OCI-LY7 (cell line): ENCODE data around the gene METTL22. TPM values are rescaled to one million over a fixed set of nuclear protein-coding genes. Genes with fewer than 3 reads are reported as not detected.

Experiments used
- BruUV-seq: library from RNA; stranded (reverse); fragments of 400-500 nt; replicated peaks from 2 replicates; lab custom pipeline; 2021; lab: Mats Ljungman, UMichigan
- CTCF ChIA-PET: fragments of 300-600 bp; sonication (Branson Sonifier 250); formaldehyde crosslinking; loops from one replicate; lab custom pipeline; 2022; ENCODE audit warnings: antibody characterized with exemption; ENCODE audit not compliant: unreplicated experiment; lab: Charles Lee
- POLR2A ChIA-PET: fragments of 300-600 bp; sonication (Branson Sonifier 250); formaldehyde crosslinking; loops from one replicate; lab custom pipeline; 2022; ENCODE audit warnings: antibody characterized with exemption; lab: Charles Lee
- DNase-seq: peaks from one replicate; pipeline ENCODE4 v3.0.0-alpha.2; 2015; ENCODE audit warnings: low spot score
- H2AFZ ChIP-seq: fragments of 200-600 bp; sonication (generic), shearing (Covaris generic); 2 replicates; pipeline ENCODE4 v1.6.1; 2014; ENCODE audit warnings: mild to moderate bottlenecking, antibody characterized with exemption, low read length, moderate library complexity
- H3K27ac ChIP-seq: fragments of 200-600 bp; sonication (generic); 2 replicates; pipeline ENCODE4 v1.5.1; 2014; ENCODE audit warnings: mixed run types, low read depth, mild to moderate bottlenecking, moderate library complexity, low read length, inconsistent platforms; ENCODE audit not compliant: poor library complexity, severe bottlenecking
- H3K36me3 ChIP-seq: fragments of 200-600 bp; sonication (generic); 2 replicates; pipeline ENCODE4 v1.6.1; 2014; ENCODE audit warnings: mild to moderate bottlenecking, antibody characterized with exemption, low read length, moderate library complexity, mixed read lengths; ENCODE audit not compliant: insufficient read depth
- H3K4me1 ChIP-seq: fragments of 200-600 bp; sonication (generic); 2 replicates; pipeline ENCODE4 v1.5.1; 2014; ENCODE audit warnings: mild to moderate bottlenecking, low read length; ENCODE audit not compliant: insufficient read depth, poor library complexity, severe bottlenecking
- H3K4me2 ChIP-seq: fragments of 200-600 bp; sonication (generic); 2 replicates; pipeline ENCODE4 v1.6.1; 2014; ENCODE audit warnings: mild to moderate bottlenecking, low read length
- H3K4me3 ChIP-seq: fragments of 200-600 bp; sonication (generic); 2 replicates; pipeline ENCODE4 v1.5.1; 2014; ENCODE audit warnings: mild to moderate bottlenecking, low read depth, low read length; ENCODE audit not compliant: poor library complexity, severe bottlenecking
- H3K79me2 ChIP-seq: fragments of 200-600 bp; sonication (generic); 2 replicates; pipeline ENCODE4 v1.6.1; 2016; ENCODE audit warnings: low read depth, mild to moderate bottlenecking, low read length, moderate library complexity, mixed read lengths; ENCODE audit not compliant: insufficient read depth
- H3K9me2 ChIP-seq: fragments of 200-600 bp; sonication (generic); 2 replicates; pipeline ENCODE4 v1.6.1; 2016; ENCODE audit warnings: mild to moderate bottlenecking, low read length, mixed read lengths; ENCODE audit not compliant: insufficient read depth
- H3K9me3 ChIP-seq: fragments of 200-600 bp; sonication (generic); 2 replicates; pipeline ENCODE4 v1.6.1; 2014; ENCODE audit warnings: mild to moderate bottlenecking, mixed run types, low read length, mixed read lengths
- H4K20me1 ChIP-seq: fragments of 200-600 bp; sonication (generic); 2 replicates; pipeline ENCODE4 v1.6.1; 2014; ENCODE audit warnings: mild to moderate bottlenecking, antibody characterized with exemption, low read length, moderate library complexity, mixed read lengths; ENCODE audit not compliant: insufficient read depth
- EZH2phosphoT487 ChIP-seq: fragments of 200-600 bp; sonication (generic); IDR thresholded peaks from 2 replicates; pipeline ENCODE4 v1.6.1; 2018; ENCODE audit warnings: low read depth, borderline replicate concordance, mild to moderate bottlenecking, mixed run types, antibody characterized with exemption, low read length, moderate library complexity, mixed read lengths
- intact Hi-C: fragments of 100-400 bp; cut with micrococcal nuclease; formaldehyde crosslinking; loops from one replicate; pipeline ENCODE4 v1.10.0; 2022; ENCODE audit not compliant: unreplicated experiment
- total RNA-seq, 2 experiments: library from RNA; depleted of rRNA in 1 of 2; stranded (reverse); fragments of >200 nt in 1 of 2; shearing (Covaris generic) in 1 of 2; gene quantifications; 2 replicates each; pipeline ENCODE4 v1.2.3, GENCODE V29; 2014 to 2022
- TF ChIP-seq, protein P1 (sequence below): fragments of 200-600 bp; sonication (generic); conservative IDR thresholded peaks from 2 replicates; pipeline ENCODE4 v1.5.1; 2014; ENCODE audit warnings: mild to moderate bottlenecking, antibody characterized with exemption, low read length, moderate library complexity, mixed read lengths

METTL22 gene
- total RNA-seq, 2 experiments from 2014 or later = 22.4 to 55.0 TPM

DNA sequence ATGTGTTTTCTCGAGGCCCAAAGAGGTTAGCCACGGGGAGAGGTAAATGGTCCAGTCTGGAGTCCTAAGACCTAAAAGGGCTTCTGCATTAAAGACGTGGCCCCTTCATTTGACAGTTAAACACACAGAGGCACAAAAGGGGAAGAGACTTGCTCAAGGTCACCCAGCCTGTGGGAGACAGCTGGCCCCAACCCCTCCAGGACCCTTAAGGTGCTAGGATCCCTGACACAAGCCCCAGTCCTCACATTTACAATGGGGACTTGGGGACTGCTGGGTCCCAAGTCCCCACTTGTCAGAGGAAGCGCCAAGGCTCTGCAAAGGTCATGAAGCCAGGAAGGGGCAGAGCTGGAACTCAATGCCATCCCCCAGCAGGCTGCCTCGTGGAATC is 54.7 kb downstream of the METTL22 start:
- Histone ChIP-seq H3K4me3 (no peak overlapping the region), H3K4me1 (peaks cover 8% of the 10 kb centered on the region), H2AFZ (no peak overlapping the region), H3K79me2 (no peaks in the 10 kb centered on the region), H3K9me2 (no peaks in the 10 kb centered on the region), H3K4me2 (no peak overlapping the region), H3K9me3 (no peaks in the 10 kb centered on the region), H3K27ac (no peak overlapping the region), H3K36me3 (no peaks in the 10 kb centered on the region), H4K20me1 (no peaks in the 10 kb centered on the region)
- CTCF ChIA-PET = no interaction called here
- intact Hi-C loops = no loop called here
- POLR2A ChIA-PET = interaction anchor here (0.6 kb wide), 1 partner anchor 11 kb away, joined by 3 read pairs; no protein-coding TSS in a partner anchor
- no peak for DNase-seq
- no peak for TF ChIP-seq EZH2phosphoT487
- TF ChIP-seq, protein P1, sequence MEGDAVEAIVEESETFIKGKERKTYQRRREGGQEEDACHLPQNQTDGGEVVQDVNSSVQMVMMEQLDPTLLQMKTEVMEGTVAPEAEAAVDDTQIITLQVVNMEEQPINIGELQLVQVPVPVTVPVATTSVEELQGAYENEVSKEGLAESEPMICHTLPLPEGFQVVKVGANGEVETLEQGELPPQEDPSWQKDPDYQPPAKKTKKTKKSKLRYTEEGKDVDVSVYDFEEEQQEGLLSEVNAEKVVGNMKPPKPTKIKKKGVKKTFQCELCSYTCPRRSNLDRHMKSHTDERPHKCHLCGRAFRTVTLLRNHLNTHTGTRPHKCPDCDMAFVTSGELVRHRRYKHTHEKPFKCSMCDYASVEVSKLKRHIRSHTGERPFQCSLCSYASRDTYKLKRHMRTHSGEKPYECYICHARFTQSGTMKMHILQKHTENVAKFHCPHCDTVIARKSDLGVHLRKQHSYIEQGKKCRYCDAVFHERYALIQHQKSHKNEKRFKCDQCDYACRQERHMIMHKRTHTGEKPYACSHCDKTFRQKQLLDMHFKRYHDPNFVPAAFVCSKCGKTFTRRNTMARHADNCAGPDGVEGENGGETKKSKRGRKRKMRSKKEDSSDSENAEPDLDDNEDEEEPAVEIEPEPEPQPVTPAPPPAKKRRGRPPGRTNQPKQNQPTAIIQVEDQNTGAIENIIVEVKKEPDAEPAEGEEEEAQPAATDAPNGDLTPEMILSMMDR = no peak
- no TSS peak for BruUV-seq

DNA sequence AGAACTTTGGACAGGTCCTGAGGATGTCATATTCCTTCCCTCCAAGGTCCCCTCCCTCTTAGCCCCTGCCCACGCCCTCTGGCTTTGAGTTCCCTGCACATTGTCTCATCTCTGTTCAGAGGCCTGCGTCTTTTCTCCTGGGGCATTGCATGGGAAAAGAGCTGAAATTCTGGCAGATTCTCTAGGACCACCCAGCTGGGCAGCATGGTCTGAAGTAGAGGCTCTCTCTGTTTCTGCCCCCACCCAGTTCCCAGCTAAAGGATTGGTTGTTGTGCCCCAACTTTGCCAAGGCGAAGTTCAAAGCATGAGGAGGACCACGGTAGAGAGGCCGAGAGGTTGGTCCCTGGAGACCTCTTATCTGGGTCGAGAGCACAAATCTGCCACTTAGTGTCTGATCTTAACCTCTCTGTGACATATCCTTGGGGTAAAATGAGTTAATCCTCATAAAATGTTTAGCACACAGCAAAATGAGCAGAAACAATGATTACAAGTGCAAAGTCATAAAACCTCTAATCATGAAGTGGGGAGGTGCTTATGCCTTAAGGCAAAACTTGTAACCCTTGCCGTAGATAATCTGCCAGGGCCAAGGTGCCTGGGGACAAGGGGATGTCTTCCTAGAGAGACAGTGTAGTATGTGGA is 55.4 kb downstream of the METTL22 start:
- Histone ChIP-seq H3K36me3 (no peaks in the 10 kb centered on the region), H3K4me1 (peaks cover 8% of the 10 kb centered on the region), H3K9me2 (no peaks in the 10 kb centered on the region), H3K27ac (no peak overlapping the region), H3K9me3 (no peaks in the 10 kb centered on the region), H3K4me3 (no peak overlapping the region), H3K79me2 (no peaks in the 10 kb centered on the region), H3K4me2 (no peak overlapping the region), H2AFZ (no peak overlapping the region), H4K20me1 (no peaks in the 10 kb centered on the region)
- no TSS peak for BruUV-seq
- ChIA-PET POLR2A (no interaction called here), CTCF (no interaction called here)
- intact Hi-C loops = no loop called here
- DNase-seq = no peak
- no peak for TF ChIP-seq EZH2phosphoT487
- TF ChIP-seq, protein P1 = no peak

DNA sequence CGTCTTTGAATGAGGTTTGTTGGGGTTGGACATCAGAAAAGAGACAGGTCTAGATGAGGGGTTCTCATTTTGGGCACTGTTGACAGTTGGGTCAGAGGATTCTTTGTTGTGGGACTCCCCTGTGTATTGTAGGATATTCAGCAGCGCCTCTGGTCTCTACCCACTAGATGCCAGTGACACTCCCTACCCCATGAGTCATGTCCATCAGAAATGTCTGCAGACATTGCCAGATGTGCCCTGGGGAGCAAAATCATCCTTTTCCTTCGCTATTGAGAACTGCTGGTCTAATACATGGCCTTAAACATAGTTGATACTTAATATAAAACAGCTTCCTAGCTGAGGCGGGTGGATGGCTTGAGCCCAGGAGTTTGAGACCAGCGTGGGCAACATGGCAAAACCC is 56.0 kb downstream of the METTL22 start:
- Histone ChIP-seq H3K79me2 (no peaks in the 10 kb centered on the region), H3K27ac (no peak overlapping the region), H3K4me2 (no peak overlapping the region), H3K9me3 (no peaks in the 10 kb centered on the region), H3K4me1 (peaks cover 8% of the 10 kb centered on the region), H3K9me2 (no peaks in the 10 kb centered on the region), H2AFZ (no peak overlapping the region), H3K4me3 (no peak overlapping the region), H3K36me3 (no peaks in the 10 kb centered on the region), H4K20me1 (no peaks in the 10 kb centered on the region)
- BruUV-seq = no TSS peak
- TF ChIP-seq, protein P1 = no peak
- TF ChIP-seq EZH2phosphoT487 = no peak
- intact Hi-C loops = no loop called here
- DNase-seq = no peak
- ChIA-PET CTCF (no interaction called here), POLR2A (no interaction called here)
